GM13977 (cell line): ENCODE results near the gene MAP3K19.

ENCODE experiments used
- DNase-seq: peaks from one replicate; pipeline ENCODE4 v3.0.0; 2012; ENCODE audit warnings: low spot score
- CTCF ChIP-seq: IDR thresholded peaks from 2 replicates; pipeline ENCODE4 v1.5.1; 2012; ENCODE audit warnings: mild to moderate bottlenecking, control low read depth; ENCODE audit not compliant: insufficient read depth; ENCODE audit errors: extremely low read depth, missing control alignments
- in situ Hi-C: fragments of 300-500 bp; cut with MboI; formaldehyde crosslinking; loops from one replicate; pipeline ENCODE4 v1.12.0; 2022; ENCODE audit warnings: low sequenced_read_pairs, low pct_unique_long_range_greater_than_20kb, mixed read lengths, inconsistent platforms; ENCODE audit not compliant: unreplicated experiment

The MAP3K19 gene

GRCh38 chr2:134917360-134917865, 129.8 kb downstream of the MAP3K19 start:
- no peak for TF ChIP-seq CTCF
- in situ Hi-C loops, result no loop called here
- DNase-seq, result no peak
